ENCODE results near the gene CLCN3.
"Not testable (repeated sequence)": the region's sequence is repeated elsewhere in the genome, so short reads cannot be mapped to it uniquely, and the experiment has no call there.

CLCN3 gene

GRCh38 chr4:169618286-169618685 is 2.1 kb upstream of the CLCN3 start:
- DNase-seq (ENCODE audit: low spot score): no peak

- no peak for DNase-seq (ENCODE audit: low spot score)
These were observed 1.4 kb upstream of the CLCN3 start for GRCh38 chr4:169618986-169619385.

- DNase-seq (ENCODE audit: low spot score): no peak
These were observed 840 bp upstream of the CLCN3 start for GRCh38 chr4:169619518-169619957.

GRCh38 chr4:169620880-169621248 is 486 bp downstream of the CLCN3 start:
- DNase-seq (ENCODE audit: low spot score): no peak

- DNase-seq (ENCODE audit: low spot score): no peak
These were observed 1.5 kb downstream of the CLCN3 start for GRCh38 chr4:169621731-169622492.

- DNase-seq (ENCODE audit: low spot score): no peak
These were observed 2.2 kb downstream of the CLCN3 start for GRCh38 chr4:169622566-169622965.

GRCh38 chr4:169624012-169624411 is 3.6 kb downstream of the CLCN3 start:
- DNase-seq (ENCODE audit: low spot score): not testable (repeated sequence)

- no peak for DNase-seq (ENCODE audit: low spot score)
These were observed 5.5 kb downstream of the CLCN3 start for GRCh38 chr4:169625886-169626285.

GRCh38 chr4:169626331-169627282 is 6.2 kb downstream of the CLCN3 start:
- no peak for DNase-seq (ENCODE audit: low spot score)

GRCh38 chr4:169627307-169627706 is 6.9 kb downstream of the CLCN3 start:
- DNase-seq (ENCODE audit: low spot score): no peak

GRCh38 chr4:169628579-169628978 is 8.2 kb downstream of the CLCN3 start:
- no peak for DNase-seq (ENCODE audit: low spot score)

- no peak for DNase-seq (ENCODE audit: low spot score)
These were observed 9.7 kb downstream of the CLCN3 start for GRCh38 chr4:169630069-169630468.

GRCh38 chr4:169632896-169633295 is 12.5 kb downstream of the CLCN3 start:
- DNase-seq (ENCODE audit: low spot score): no peak

GRCh38 chr4:169634975-169635374 is 14.6 kb downstream of the CLCN3 start:
- no peak for DNase-seq (ENCODE audit: low spot score)

GRCh38 chr4:169640261-169640870 is 20.0 kb downstream of the CLCN3 start:
- no peak for DNase-seq (ENCODE audit: low spot score)

- no peak for DNase-seq (ENCODE audit: low spot score)
These were observed 24.4 kb downstream of the CLCN3 start for GRCh38 chr4:169644802-169645201.

GRCh38 chr4:169645627-169646026 is 25.2 kb downstream of the CLCN3 start:
- no peak for DNase-seq (ENCODE audit: low spot score)

GRCh38 chr4:169649545-169650226 is 29.3 kb downstream of the CLCN3 start:
- no peak for DNase-seq (ENCODE audit: low spot score)

GRCh38 chr4:169650227-169650936 is 30.0 kb downstream of the CLCN3 start:
- no peak for DNase-seq (ENCODE audit: low spot score)

GRCh38 chr4:169652535-169652934 is 32.2 kb downstream of the CLCN3 start:
- no peak for DNase-seq (ENCODE audit: low spot score)

GRCh38 chr4:169655401-169655800 is 35.0 kb downstream of the CLCN3 start:
- DNase-seq (ENCODE audit: low spot score): no peak

Measured in HuH-7.5 (cell line).